Measurements from ENCODE around the gene PRR22. TPM values are rescaled to one million over a fixed set of nuclear protein-coding genes. Genes with fewer than 3 reads are reported as not detected.
"Not testable (repeated sequence)": the region's sequence is repeated elsewhere in the genome, so short reads cannot be mapped to it uniquely, and the experiment has no call there.

The PRR22 gene
- total and polyA plus RNA-seq, 7 experiments from 2014 or later = 0.20 to 8.6 (median 6.1) TPM; not detected in 1

- Histone ChIP-seq H3K9me3 (ENCODE audit: control insufficient read depth in 2 of 3, low read length in 3 of 3) (no peaks in the 10 kb centered on the region), H3K36me3 (ENCODE audit: control insufficient read depth in 2 of 3, insufficient read depth in 3 of 3, low read length in 3 of 3) (peaks cover 4 to 62% (median 33%) of the 10 kb centered on the region in 3 experiments), H3K4me1 (ENCODE audit: control insufficient read depth in 2 of 2, insufficient read depth in 2 of 2, low read length in 2 of 2) (peaks cover 6 to 8% of the 10 kb centered on the region in 2 donors), H3K4me3 (ENCODE audit: low read length) (no peak overlapping the region), H3K27me3 (ENCODE audit: control insufficient read depth in 2 of 2, insufficient read depth in 2 of 2, low read length in 2 of 2) (no peaks in the 10 kb centered on the region), H3K27ac (ENCODE audit: low read depth, low read length) (no peak overlapping the region)
- ChIA-PET CTCF (no interaction called here), POLR2A (no interaction called here)
- Mint-ChIP-seq H3K36me3 (peaks cover 5 to 20% (median 11%) of the 10 kb centered on the region in 5 donors), H3K9me3 (peaks cover 0 to 1% (median 0%) of the 10 kb centered on the region in 11 donors), H3K27me3 (no peaks in the 10 kb centered on the region), H3K4me1 (peaks cover 3 to 14% (median 5%) of the 10 kb centered on the region in 7 donors), H3K4me3 (no peak overlapping the region), H3K27ac (no peak overlapping the region)
- intact Hi-C loops (cut with micrococcal nuclease) = no loop called here
- DNase-seq = no peak
- ATAC-seq = no peak
Observed at GRCh38 chr19:5785423-5785822, 877 bp upstream of the PRR22 start.

DNA sequence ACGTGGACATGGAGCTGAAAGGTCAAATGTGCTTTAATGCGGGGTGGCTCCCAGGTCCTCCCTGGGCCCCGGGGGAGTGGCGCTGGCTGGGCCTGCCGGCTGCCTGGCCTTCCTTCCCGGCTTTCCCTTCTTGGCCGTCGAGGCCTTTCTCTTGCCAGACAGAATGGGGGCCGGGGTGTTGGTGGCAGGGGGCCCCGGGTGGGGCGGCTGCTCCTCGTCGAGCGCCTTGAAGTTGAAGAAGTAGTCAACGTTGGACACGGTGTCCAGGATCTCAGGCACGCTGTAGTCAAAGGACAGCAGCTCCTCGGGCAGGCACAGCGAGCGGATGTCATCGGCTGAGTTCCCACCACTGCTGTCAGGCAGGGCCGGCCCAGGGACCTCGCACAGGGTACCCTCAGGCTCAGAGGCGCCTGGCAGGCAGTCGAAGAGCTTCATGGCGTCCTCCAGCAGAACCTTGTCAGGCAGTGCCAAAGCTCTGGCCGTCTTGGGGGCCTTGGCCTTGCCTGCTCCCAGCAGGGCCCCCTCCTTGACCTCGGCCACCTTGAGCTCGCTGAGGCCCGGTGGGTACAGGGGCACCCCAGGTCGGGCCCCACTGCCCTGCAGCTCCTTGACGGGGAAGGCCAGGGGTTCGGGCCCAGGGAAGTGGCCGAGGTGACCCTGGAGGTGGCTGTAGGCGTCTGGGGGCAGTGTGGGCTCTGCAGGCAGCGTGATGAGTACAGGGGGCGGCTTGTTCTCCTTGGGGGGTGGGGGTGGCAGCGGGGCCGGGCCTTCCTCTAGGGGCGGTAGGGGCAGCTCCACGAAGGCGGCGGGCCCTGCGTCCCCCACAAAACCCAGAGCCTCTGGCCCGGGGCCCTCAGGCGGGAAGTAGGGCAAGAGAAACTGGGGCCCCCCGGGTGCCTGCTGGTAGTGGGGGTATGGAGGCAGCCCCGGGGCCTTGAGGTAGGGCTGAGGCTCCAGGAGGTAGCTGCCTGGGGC lies 1.3 kb downstream of the PRR22 start:
- POLR2A ChIA-PET = no interaction called here
- Histone ChIP-seq H3K27me3 (ENCODE audit: control insufficient read depth in 2 of 2, insufficient read depth in 2 of 2, low read length in 2 of 2) (no peaks in the 10 kb centered on the region), H3K9me3 (ENCODE audit: control insufficient read depth in 2 of 3, low read length in 3 of 3) (no peaks in the 10 kb centered on the region), H3K4me1 (ENCODE audit: control insufficient read depth in 2 of 2, insufficient read depth in 2 of 2, low read length in 2 of 2) (no peaks in the 10 kb centered on the region), H3K36me3 (ENCODE audit: control insufficient read depth in 2 of 3, insufficient read depth in 3 of 3, low read length in 3 of 3) (peaks cover 0 to 45% (median 14%) of the 10 kb centered on the region in 3 experiments), H3K4me3 (ENCODE audit: low read length) (no peak overlapping the region), H3K27ac (ENCODE audit: low read depth, low read length) (no peak overlapping the region)
- Mint-ChIP-seq H3K4me1 (peaks cover 0 to 3% (median 0%) of the 10 kb centered on the region in 7 donors), H3K27ac (no peak overlapping the region), H3K9me3 (no peaks in the 10 kb centered on the region), H3K36me3 (peaks cover 0 to 13% (median 5%) of the 10 kb centered on the region in 5 donors), H3K27me3 (no peaks in the 10 kb centered on the region), H3K4me3 (no peak overlapping the region)
- intact Hi-C loops (cut with micrococcal nuclease) = no loop called here
- no peak for ATAC-seq
- DNase-seq = no peak
- CTCF ChIA-PET = no interaction called here

GRCh38 chr19:5782322-5782721 lies 2.2 kb downstream of the PRR22 start:
- ChIA-PET CTCF (no interaction called here), POLR2A (no interaction called here)
- H3K27me3 ChIP-seq (ENCODE audit: control insufficient read depth in 2 of 2, insufficient read depth in 2 of 2, low read length in 2 of 2) = no peaks in the 10 kb centered on the region
- H3K4me1 Mint-ChIP-seq = peaks cover 0 to 3% (median 0%) of the 10 kb centered on the region in 7 donors
- peaks cover 0 to 11% (median 5%) of the 10 kb centered on the region in 5 donors for H3K36me3 Mint-ChIP-seq
- intact Hi-C loops (cut with micrococcal nuclease) = no loop called here
- no peaks in the 10 kb centered on the region for H3K27me3 Mint-ChIP-seq
- no peak overlapping the region for H3K27ac ChIP-seq (ENCODE audit: low read depth, low read length)
- H3K4me3 Mint-ChIP-seq = no peak overlapping the region
- H3K4me1 ChIP-seq (ENCODE audit: control insufficient read depth in 2 of 2, insufficient read depth in 2 of 2, low read length in 2 of 2) = no peaks in the 10 kb centered on the region
- no peak overlapping the region for H3K4me3 ChIP-seq (ENCODE audit: low read length)
- ATAC-seq (no peak), DNase-seq (no peak)
- no peak overlapping the region for H3K27ac Mint-ChIP-seq
- peaks cover 0 to 36% (median 10%) of the 10 kb centered on the region in 3 experiments for H3K36me3 ChIP-seq (ENCODE audit: control insufficient read depth in 2 of 3, insufficient read depth in 3 of 3, low read length in 3 of 3)
- no peaks in the 10 kb centered on the region for H3K9me3 ChIP-seq (ENCODE audit: control insufficient read depth in 2 of 3, low read length in 3 of 3)
- H3K9me3 Mint-ChIP-seq = no peaks in the 10 kb centered on the region

GRCh38 chr19:5780916-5781315 lies 3.6 kb downstream of the PRR22 start:
- CTCF ChIA-PET = interaction anchor here (0.8 kb wide), 1 partner anchor 60 kb away, joined by 3 read pairs; the partner anchor contains the start of gene CATSPERD
- ATAC-seq = not testable (repeated sequence)

DNA sequence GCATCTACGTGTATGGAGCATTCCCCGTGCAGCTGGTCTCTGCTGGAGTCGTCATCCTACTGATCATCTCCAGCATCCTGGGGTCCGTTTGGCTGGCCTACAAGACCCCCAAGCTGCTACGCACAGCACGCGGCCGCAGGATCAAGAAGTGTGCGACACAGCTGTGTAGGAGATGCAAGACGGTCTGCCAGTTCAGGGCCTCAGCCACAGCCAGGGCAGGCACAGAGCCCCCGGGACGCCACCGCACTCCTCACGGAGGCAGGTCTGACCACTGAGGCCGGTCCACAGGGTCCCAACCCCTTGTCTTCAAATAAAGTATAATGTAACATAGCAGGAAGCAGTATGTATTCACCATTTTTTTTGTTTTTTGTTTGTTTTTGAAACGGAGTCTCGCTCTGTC lies 6.1 kb downstream of the PRR22 start:
- Mint-ChIP-seq H3K27me3 (no peaks in the 10 kb centered on the region), H3K4me1 (no peaks in the 10 kb centered on the region), H3K27ac (no peak overlapping the region), H3K36me3 (no peaks in the 10 kb centered on the region), H3K4me3 (no peak overlapping the region), H3K9me3 (no peaks in the 10 kb centered on the region)
- CTCF ChIA-PET = no interaction called here
- intact Hi-C loops (cut with micrococcal nuclease) = no loop called here
- no peak overlapping the region for H3K27ac ChIP-seq (ENCODE audit: low read depth, low read length)
- DNase-seq (no peak), ATAC-seq (no peak)
- no peaks in the 10 kb centered on the region for H3K4me1 ChIP-seq (ENCODE audit: control insufficient read depth in 2 of 2, insufficient read depth in 2 of 2, low read length in 2 of 2)
- H3K36me3 ChIP-seq (ENCODE audit: control insufficient read depth in 2 of 3, insufficient read depth in 3 of 3, low read length in 3 of 3) = no peaks in the 10 kb centered on the region
- no peaks in the 10 kb centered on the region for H3K9me3 ChIP-seq (ENCODE audit: control insufficient read depth in 2 of 3, low read length in 3 of 3)
- POLR2A ChIA-PET = no interaction called here
- no peaks in the 10 kb centered on the region for H3K27me3 ChIP-seq (ENCODE audit: control insufficient read depth in 2 of 2, insufficient read depth in 2 of 2, low read length in 2 of 2)
- no peak overlapping the region for H3K4me3 ChIP-seq (ENCODE audit: low read length)

More at GRCh38 chr19:5780916-5781315, 3.6 kb downstream of the PRR22 start:
- H3K9me3 ChIP-seq (ENCODE audit: control insufficient read depth in 2 of 3, low read length in 3 of 3); H3K36me3 Mint-ChIP-seq; H3K27ac Mint-ChIP-seq; intact Hi-C loops (cut with micrococcal nuclease); DNase-seq; H3K27me3 ChIP-seq (ENCODE audit: control insufficient read depth in 2 of 2, insufficient read depth in 2 of 2, low read length in 2 of 2); H3K27me3 Mint-ChIP-seq; H3K4me1 ChIP-seq (ENCODE audit: control insufficient read depth in 2 of 2, insufficient read depth in 2 of 2, low read length in 2 of 2); H3K4me3 Mint-ChIP-seq; H3K4me3 ChIP-seq (ENCODE audit: low read length); H3K9me3 Mint-ChIP-seq; H3K27ac ChIP-seq (ENCODE audit: low read depth, low read length); H3K4me1 Mint-ChIP-seq: not testable (repeated sequence)
- peaks cover 0 to 22% (median 0%) of the 10 kb centered on the region in 3 experiments for H3K36me3 ChIP-seq (ENCODE audit: control insufficient read depth in 2 of 3, insufficient read depth in 3 of 3, low read length in 3 of 3)
- POLR2A ChIA-PET = interaction anchor here (0.7 to 1.2 kb wide), 2 partner anchors 13 to 1396 kb away, joined by 3 read pairs; no protein-coding TSS in a partner anchor

DNA sequence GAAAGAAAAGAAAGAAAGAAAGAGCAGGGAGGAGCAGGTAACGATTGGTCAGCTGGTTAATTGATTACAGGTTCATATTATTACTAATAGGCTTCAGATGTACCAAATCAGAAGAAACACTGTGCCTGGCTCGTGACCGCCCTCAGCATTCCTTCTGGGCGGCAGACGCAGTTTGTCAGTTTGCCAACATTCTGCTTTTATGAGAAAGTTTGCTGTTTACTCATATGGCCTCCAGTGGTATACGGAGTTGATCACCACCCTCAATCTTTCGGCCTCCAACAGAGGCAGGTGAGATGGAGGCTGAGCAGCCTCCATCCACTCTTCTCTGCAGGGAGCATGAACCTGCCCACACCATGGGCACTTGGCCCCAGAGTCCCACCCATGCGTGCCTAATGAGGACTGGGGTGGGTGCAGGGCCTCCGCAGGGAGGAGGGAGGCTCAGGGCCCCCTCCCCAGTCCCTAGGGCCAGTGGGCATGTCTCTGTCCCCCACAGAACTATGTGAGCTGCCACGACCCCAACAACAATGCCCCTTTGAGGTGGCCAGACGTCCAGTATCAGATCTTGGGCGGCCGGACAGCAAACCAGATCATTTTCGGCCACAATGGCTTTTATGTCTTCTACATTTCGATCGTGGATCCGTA lies 8.8 kb downstream of the PRR22 start:
- CTCF ChIA-PET = no interaction called here
- Mint-ChIP-seq H3K9me3 (no peaks in the 10 kb centered on the region), H3K27me3 (peaks cover 0 to 5% (median 0%) of the 10 kb centered on the region in 5 donors), H3K36me3 (no peaks in the 10 kb centered on the region), H3K4me1 (no peaks in the 10 kb centered on the region), H3K27ac (no peak overlapping the region), H3K4me3 (no peak overlapping the region)
- H3K27me3 ChIP-seq (ENCODE audit: control insufficient read depth in 2 of 2, insufficient read depth in 2 of 2, low read length in 2 of 2) = no peaks in the 10 kb centered on the region
- intact Hi-C loops (cut with micrococcal nuclease) = no loop called here
- no peak for ATAC-seq
- no peaks in the 10 kb centered on the region for H3K9me3 ChIP-seq (ENCODE audit: control insufficient read depth in 2 of 3, low read length in 3 of 3)
- POLR2A ChIA-PET = no interaction called here
- no peaks in the 10 kb centered on the region for H3K36me3 ChIP-seq (ENCODE audit: control insufficient read depth in 2 of 3, insufficient read depth in 3 of 3, low read length in 3 of 3)
- no peak overlapping the region for H3K27ac ChIP-seq (ENCODE audit: low read depth, low read length)
- H3K4me3 ChIP-seq (ENCODE audit: low read length) = no peak overlapping the region
- no peaks in the 10 kb centered on the region for H3K4me1 ChIP-seq (ENCODE audit: control insufficient read depth in 2 of 2, insufficient read depth in 2 of 2, low read length in 2 of 2)
- no peak for DNase-seq
